GM19468 (cell line): ENCODE data around the gene PDHX.
"Not testable (repeated sequence)": the region's sequence is repeated elsewhere in the genome, so short reads cannot be mapped to it uniquely, and the experiment has no call there.

Experiments
- ATAC-seq: cut with Tn5 transposase; IDR thresholded peaks from one replicate; pipeline ENCODE4 v1.9.1; 2021; ENCODE audit warnings: mild to moderate bottlenecking, moderate library complexity, moderate number of reproducible peaks; ENCODE audit not compliant: unreplicated experiment; ENCODE audit errors: extremely low read depth

Gene PDHX

DNA sequence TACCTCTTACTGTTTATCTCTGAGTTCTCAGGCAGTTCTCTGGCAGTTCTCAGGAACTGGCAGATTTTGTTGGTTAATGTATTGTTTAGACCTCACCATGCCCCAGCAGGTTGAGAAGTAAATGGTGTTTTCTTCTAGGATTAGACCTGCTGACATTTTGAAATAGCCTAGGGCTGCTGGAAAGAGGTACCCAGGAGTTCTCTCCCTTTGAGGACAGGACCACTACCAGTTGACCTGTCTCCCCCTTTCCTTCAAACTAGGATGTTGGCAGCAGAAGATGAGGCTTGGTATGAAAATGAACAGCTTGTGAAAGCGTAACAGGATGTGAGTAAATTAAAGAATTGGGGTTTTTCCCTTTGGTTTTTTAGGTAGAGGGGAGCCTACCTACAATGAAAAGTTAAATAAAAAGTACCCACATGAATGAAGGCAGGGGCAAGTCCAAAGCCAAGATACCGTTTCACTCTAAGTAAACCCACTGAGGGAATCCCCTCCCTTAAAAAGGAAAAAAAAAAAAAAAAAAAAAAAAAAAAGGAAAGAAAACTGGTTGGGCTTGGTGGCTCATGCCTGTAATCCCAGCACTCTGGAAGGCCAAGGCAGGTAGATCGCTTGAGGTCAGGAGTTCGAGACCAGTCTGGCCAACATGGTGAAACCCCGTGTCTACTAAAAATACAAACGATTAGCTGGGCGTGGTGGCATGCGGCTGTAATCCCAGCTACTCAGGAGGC is 96.2 kb downstream of the PDHX start:
- ATAC-seq: peak; percentile 43

GRCh38 chr11:35013514-35014233 is 97.3 kb downstream of the PDHX start:
- peak; percentile 20 for ATAC-seq

DNA sequence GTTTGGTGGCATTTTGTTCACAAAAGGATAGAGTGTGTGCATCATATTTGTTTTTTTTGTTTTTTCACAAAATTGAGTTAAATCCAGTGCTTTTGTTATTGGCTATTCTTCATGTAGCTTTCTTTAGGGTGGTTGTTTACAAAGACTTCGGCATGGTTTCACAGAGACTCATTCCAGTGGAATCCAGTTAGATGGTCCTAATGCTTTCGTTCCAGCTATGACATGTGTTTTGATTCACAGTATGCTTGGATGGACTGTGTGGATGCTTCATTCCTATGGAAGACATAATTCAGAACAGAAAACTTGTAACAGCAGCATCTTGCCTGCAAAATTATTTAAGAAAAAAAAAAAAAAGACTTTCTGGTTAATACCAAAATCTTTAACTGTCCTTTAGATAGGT is 97.9 kb downstream of the PDHX start:
- ATAC-seq: no peak

GRCh38 chr11:35015621-35016387 is 99.4 kb downstream of the PDHX start:
- no peak for ATAC-seq

- no peak for ATAC-seq
These were observed 100.5 kb downstream of the PDHX start for GRCh38 chr11:35016916-35017315.

GRCh38 chr11:35017528-35018342 is 101.3 kb downstream of the PDHX start:
- no peak for ATAC-seq

DNA sequence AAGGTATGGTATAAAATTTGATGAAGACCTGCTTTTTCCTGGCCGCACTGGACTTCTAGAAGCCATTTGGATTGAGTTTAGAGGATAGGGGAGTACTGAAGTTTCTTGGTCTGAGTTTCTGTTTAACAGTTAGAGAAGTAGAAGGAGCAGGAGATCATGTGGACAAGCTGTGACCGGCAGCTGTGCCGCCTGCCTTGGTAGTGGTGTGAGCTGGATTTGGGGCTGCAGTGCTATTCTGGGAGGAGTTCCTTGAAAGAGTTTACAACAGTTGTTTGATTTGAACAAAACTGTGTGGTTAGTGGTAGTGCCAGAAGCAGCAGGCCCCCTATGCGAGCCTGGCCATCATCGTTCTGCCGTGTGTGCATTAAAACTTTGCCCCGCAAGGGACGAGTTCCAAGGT is 105.2 kb downstream of the PDHX start:
- ATAC-seq: no peak

DNA sequence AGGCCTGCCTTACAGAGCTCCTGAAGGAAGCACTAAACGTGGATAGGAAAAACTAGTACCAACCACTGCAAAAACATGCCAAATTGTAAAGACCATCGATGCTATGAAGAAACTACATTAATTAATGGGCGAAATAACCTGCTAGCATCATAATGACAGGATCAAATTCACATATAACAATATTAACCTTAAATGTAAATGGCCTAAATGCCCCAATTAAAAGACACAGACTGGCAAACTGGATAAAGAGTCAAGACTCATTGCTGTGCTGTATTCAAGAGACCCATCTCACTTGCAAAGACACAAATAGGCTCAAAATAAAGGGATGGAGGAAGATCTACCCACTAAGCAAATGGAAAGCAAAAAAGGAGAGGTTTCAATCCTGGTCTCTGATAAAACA is 107.5 kb downstream of the PDHX start:
- ATAC-seq: not testable (repeated sequence)

GRCh38 chr11:35028007-35028406 is 111.6 kb downstream of the PDHX start:
- ATAC-seq: not testable (repeated sequence)

DNA sequence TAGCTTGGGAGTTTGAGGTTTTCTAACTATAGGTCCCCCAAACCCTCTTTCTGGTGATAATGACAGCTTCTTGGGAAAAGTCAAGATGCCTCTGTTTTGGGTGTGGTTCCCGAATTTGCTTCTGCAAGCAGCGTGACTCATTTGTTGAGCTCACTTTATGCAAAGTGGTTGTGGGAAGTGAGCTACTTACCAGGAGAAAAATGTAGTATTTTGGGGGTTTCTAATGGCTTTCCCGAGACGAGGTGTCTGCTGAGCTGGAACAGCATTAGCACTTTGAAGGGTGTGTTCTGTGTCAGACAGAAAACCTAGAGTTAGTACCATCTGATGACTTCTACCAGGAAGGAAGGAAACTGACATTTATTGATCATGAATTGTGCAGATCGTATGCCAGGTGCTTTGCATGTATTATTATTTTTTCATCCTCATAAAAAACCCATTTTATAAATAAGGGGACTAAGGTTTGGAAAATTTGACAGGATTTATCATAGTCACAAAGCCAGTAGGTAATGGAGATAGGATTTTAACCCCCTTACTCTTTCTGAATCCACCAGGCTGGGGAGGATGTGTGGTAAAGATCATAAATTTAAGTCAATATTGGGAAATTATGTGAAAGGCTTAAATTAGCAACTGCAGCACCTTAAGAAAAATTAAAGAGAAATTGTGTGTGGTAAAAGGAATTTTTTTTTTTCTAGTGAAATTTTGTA is 113.7 kb downstream of the PDHX start:
- peak; percentile 60 for ATAC-seq

DNA sequence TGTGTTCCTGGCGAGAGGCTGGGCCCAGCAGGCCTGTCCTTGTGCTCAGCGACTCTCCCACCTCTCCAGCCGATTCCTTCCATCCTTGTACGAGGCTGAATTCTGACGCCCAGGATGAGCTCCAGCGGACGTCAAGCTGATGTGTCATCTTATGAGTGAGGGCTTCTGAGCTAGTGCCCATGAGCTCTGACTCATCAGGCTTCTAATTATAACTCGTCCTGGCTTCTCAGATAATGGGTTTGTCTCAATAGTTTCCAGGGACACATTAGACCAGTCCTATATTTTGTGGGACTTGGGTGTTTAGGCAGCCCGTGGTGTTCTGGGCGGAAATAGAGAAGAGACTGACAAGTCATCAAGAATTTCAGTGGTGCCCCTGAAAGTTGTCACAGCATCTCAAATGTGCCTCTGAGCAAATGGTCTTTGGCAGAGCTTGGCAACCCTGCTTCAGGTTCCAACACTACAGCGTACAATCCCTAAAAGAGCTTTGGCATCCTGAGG is 114.3 kb downstream of the PDHX start:
- ATAC-seq: no peak

DNA sequence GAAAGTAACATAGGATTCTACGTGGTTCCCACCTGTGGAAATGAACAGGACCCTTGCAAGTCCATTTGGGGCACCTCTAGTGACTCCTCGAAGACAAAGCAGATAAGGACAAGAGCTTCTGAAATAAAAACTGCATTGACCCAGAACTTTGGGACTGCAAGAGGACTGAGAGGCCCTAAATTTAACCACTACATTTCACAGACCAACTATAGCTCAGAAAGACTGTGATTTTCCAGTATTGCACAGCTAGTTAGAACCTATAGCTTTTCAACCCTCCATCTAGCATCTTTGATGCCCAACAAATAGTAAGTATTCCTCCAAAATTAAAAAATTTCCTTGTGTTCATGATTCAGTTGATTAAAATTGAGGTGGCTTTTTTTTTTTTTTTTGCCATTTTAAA is 114.9 kb downstream of the PDHX start:
- ATAC-seq: no peak

DNA sequence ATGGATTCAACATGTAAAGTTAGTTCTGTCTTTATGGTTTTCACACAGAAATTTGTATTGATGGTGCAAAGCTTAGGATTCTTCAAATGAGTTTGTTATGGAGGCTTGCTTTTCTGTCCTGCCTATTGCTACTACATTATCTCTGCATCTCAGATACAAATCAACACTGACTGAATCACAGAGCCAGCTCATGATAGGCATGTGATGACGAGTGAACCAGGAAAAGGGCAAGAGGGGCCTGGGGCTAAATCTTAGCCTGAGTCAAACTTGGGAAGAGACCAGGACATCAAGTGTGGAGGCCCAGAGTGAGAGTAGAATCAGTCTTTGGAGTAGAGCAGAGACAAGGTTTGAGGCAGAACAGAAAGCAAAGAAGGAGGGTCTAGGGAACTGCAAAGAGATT is 115.4 kb downstream of the PDHX start:
- ATAC-seq: no peak

GRCh38 chr11:35033011-35033410 is 116.6 kb downstream of the PDHX start:
- no peak for ATAC-seq

- ATAC-seq: no peak
These were observed 118.0 kb downstream of the PDHX start for GRCh38 chr11:35034401-35034800.

GRCh38 chr11:35035894-35036408 is 119.5 kb downstream of the PDHX start:
- no peak for ATAC-seq

DNA sequence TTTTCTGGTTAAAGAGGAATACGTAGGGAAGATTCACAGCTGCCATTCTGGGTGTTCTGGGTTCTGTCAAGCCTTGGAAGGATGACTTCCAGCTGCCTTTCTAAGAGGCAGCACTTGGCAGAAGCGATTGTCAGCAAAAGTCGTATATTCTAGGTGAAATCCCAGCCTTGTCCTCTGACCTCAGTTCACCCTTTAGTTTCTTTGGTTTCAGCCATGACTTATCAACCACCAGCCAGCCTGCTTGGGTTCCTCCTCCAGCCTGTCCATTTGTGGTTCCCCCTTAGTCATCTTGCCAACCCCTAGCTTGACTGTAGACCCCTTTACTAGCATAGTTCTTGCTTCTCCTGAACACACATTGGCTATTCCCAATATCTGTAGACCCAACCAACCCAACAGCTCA is 120.2 kb downstream of the PDHX start:
- no peak for ATAC-seq

- no peak for ATAC-seq
These were observed 122.0 kb downstream of the PDHX start for GRCh38 chr11:35038211-35038928.

DNA sequence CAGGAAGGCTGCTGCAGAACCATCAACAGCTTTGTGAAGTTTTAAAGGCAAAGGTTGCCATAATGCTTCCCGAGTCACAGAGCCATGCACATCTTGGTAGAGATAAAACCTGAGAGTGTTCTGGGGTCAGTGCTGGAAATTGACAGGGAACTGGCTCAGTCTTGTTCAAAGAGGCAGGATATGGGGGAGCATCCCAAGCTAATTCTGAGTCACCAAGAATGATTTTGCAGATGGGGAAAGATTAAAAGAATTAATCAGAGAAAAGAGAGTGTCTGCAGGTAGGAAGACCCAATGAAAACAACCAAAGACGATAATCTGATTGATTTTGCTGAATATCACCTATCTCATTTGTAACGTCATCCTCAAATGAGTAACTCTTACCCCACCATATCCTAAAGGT is 122.7 kb downstream of the PDHX start:
- no peak for ATAC-seq
